Epidermal melanocyte (primary cell): ENCODE results near the gene GRPEL2.

Experiments
- DNase-seq: peaks from one replicate; pipeline ENCODE4 v3.0.0; 2011; ENCODE audit warnings: low spot score; ENCODE audit not compliant: insufficient read length

The GRPEL2 gene

DNA sequence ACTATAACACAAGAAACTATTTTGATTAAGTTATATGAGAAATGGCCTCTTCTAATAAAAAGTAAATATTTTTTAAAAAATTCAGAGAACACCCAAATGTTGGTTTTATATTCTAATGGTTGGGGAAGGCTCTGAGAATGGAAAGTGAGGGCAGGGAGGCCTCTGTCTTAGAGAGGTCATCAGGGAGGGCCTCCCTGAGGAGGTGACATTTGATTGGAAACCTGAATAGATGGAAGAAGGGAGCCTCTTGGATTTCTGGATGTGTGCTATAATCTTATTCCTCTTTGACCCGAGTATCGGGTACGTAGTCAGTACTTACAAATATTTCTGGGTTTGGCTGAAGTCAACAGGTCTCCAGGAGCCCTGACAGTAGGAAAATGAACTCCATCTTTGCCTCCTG lies 26.1 kb upstream of the GRPEL2 start:
- no peak for DNase-seq

DNA sequence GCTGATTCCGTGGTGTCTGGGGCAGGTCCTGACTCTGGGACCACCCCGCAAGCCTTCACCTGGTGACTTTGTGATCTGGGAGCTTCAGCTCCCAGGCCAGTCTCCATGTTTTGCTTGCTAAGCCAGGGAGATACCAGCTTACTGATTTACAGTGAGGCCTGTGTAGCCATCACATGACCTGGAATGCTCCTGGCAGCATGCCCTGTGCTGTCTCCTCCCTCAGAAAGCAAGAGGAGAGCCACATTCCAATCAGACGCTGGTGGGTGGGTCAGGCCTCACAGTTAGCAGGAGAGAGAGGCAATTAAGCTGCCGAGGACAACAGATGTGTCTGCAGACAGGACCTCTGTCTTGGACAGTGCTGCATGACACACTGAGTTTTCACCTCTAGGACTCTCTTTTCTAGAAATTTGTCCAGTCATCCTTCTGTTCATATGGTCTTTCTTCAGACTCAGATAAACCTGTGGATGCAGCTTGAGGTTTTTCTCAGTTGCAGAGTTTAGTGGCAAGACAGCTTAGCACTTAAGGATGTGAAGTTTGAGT lies 24.4 kb upstream of the GRPEL2 start:
- peak; percentile 81 for DNase-seq

DNA sequence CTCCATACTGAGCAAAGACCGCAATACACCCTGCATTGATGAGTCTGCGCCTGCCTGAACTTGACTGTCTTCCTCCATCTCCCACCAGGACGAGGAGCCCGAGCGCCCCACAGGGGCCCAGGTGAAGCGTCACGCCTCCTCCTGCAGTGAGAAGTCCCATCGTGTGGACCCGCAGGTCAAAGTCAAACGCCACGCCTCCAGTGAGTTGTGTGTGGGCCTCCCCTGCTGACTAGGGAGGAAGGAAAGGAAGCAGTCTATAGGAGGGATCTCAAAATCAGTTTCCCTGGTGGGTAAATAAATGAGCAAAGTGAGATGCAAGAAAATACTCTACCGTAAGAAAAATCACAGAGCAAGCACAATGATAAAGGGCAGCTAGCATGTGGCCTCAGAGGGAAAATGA lies 22.8 kb upstream of the GRPEL2 start:
- no peak for DNase-seq

GRCh38 chr5:149323210-149323609 lies 22.1 kb upstream of the GRPEL2 start:
- DNase-seq: no peak

GRCh38 chr5:149323621-149324205 lies 21.6 kb upstream of the GRPEL2 start:
- DNase-seq: no peak

DNA sequence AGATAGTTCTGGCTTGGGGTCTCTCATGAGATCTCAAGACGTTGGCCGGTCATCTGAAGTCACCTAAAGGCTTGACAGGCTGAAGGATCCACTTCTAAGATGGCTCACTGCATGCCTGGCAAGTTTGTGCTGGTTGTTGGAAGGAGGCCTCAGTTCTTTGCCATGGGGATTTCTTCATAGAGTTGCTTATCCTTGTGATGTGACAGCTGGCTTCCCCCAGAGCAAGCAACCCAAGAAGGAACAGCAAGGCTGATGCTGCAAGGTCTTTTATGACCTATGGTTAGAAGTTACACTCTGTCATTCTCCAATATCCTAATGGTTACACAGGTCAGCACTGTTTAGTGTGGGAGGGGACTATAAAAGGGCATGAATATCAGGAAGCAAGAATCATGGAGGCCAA lies 20.7 kb upstream of the GRPEL2 start:
- no peak for DNase-seq

GRCh38 chr5:149325166-149325735 lies 20.0 kb upstream of the GRPEL2 start:
- peak; percentile 39 for DNase-seq

DNA sequence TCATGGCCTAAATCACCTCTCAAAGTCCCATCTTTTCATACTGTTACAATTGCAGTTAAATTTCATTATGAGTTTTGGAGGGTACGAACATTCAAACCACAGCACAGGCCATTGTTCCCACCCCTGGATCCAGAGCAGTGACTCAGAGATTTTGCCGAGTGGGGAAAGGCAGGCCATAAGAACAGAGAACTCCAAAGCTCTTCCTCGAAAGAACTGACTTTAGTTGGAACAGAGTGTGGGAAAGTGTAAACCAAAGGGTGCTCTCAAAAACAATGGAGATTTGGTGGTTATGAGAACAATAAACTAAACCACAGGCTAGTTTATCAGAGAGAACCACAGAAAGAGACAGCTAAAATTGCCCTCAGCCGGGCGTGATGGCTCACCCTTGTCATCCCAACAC lies 19.4 kb upstream of the GRPEL2 start:
- no peak for DNase-seq

- DNase-seq: no peak
These were observed 18.7 kb upstream of the GRPEL2 start for GRCh38 chr5:149326611-149327010.

DNA sequence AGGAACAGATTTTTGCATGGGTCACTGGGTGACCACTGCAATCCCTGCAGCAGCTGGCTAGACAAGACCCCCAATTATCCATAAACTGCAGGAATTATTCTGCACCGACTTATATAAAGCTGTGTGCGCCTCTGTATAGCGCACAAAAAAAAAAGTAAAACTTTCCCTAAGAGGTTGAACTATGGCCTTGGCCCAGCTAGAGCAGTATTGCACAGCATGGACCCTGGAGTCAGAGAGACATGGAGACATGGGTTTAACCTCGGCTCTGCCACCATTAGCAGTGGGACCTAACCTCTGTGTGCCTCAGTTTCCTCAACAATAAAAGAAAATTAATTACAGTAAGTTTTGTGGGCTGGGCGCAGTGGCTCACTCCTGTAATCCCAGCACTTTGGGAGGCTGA lies 17.1 kb upstream of the GRPEL2 start:
- DNase-seq: no peak

DNA sequence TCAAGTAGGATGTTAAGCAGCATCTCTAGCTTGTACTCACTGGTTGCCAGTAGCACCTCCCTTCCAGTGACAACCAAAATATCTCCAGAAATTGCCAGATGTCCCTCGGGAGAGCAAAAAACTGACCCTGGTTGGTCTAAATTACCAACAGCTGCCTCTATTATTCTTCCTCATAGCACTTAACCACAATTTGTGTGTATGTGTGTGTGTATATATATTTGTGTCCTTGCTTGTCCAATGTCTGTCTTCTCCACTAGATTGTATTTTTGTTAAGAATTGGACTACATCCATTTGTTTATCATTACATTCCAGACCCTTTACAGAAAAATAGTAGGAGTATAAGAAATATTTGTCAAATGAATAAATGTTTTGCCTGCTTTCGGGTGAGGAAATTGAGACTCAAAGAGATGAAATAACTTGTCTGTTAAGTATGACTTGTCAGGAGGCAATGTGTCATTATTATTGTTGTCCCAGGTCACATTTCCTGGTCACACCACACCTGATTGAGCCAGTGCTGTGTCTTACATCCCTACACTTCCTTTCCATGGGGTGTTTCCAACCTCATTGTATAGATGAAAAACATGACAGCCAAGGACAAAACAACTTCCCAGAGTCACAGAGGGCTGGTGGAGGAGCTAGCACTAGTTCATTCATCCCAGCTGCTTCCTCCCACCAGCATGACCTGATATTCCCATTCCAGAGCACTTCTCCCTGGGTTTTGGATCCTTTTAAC lies 11.4 kb upstream of the GRPEL2 start:
- DNase-seq: no peak

DNA sequence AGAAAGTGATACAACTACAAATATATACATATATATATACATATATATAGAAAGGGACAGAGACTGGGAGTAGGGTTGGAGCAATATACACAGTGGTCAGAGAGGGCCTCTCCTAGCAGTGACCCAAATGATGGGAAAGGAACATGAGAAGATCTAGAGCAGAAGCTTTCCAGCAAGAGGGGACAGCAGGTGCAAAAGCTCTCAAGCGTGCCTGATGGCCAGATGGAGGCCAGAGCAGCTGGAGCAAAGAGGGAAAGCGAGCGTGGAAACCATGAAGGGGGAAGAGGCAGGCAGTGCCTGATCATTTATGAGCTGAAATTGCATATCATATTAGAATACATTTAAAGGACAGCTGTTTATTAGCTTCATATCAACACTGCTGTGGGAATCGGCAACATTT lies 7.6 kb upstream of the GRPEL2 start:
- no peak for DNase-seq

DNA sequence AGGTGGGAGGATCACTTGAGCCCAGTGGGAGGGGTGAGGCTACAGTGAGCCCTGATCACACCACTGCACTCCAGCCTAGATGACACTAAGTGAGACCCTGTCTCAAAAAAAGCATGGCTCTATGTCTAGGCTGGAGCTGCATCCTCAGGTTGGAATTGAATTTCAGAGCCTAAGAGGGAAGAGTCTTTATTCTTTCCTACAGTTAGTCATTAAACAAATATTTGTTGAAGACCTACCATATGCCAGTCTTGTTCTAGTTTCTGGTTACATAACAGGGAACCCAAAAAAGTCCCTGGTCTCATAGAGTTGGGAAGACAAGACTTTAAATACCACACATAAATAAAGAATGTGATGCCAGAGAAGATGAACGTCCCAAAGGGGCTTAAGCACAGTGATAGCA lies 6.9 kb upstream of the GRPEL2 start:
- no peak for DNase-seq

- DNase-seq: no peak
These were observed 4.4 kb upstream of the GRPEL2 start for GRCh38 chr5:149340920-149341319.

- DNase-seq: no peak
These were observed 3.4 kb upstream of the GRPEL2 start for GRCh38 chr5:149341876-149342275.

DNA sequence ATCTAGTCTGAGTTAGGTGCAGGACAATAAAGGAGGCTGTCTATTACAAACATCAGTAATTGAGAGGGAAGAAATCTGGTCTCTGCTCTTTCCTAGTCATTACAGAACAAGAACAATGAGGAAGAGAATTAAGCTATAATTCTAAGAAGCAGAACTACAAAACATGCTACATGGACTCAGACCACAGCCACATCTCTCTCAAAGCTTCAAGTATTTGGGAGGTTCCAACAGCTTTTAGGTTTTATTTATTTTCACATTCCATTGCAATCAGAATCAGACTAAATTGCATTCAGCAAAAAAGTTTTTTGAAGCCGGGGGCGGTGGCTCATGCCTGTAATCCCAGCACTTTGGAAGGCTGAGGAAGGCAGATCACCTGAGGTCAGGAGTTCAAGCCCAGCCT lies 1.1 kb upstream of the GRPEL2 start:
- DNase-seq: no peak

- DNase-seq: no peak
These were observed 558 bp downstream of the GRPEL2 start for GRCh38 chr5:149345892-149346222.

- DNase-seq: no peak
These were observed 3.2 kb downstream of the GRPEL2 start for GRCh38 chr5:149348518-149348917.

- DNase-seq: no peak
These were observed 4.1 kb downstream of the GRPEL2 start for GRCh38 chr5:149349382-149349781.

DNA sequence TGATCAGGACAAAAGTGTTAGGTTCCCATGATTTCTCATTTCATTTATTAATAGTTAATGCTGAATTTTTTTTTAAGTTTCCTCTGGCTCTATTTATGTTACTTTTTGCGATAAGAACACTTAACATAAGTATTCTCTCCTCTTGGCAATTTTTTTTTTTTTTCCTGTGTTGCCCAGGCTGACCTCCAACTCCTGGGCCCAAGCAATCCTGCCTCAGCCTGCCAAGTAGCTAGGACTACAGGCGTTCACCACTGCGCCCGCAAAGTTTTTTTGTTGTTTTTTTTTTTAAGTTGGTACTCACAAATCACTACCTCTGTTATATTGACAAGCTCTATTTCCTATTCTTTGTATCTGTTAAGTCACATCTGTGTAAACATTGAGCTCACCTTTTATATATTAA lies 6.9 kb downstream of the GRPEL2 start:
- no peak for DNase-seq

DNA sequence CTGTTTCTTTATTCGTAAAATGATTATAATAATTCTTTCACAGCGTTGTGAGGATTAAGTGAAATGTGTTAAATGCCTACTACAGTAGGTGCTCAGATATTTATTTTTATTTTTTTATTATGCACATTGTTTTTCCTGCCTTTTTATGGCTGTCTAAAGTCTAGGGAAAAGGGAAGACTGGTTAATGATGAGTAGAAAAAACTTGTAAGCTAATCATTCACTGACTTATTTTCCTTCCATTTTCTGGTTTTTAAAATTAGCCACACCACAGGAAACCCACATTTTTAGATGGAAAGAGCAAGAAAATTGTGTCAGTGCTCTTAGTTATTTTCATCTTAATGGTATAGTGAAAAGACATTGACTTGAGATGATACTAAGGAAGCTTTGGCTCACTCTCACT lies 8.6 kb downstream of the GRPEL2 start:
- DNase-seq: no peak

DNA sequence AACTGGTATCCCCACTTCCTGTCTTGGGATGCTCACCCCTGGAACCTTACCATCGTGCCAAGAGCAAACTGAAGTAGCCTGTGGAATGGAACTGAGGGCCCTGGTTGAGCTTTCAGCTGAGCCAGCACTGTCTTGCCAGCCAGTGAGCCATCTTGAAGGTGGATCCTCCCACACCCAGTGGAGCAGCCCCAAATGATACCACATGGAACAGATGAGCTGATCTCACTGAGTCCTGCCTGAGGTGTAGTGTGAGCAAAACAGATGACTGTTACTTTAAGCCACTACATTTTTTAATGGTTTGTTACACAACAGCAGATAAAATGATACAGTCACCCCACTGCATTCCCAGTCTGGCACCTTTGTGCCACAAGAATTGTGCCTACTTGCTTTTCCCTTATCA lies 10.4 kb downstream of the GRPEL2 start:
- DNase-seq: no peak

- DNase-seq: no peak
These were observed 11.1 kb downstream of the GRPEL2 start for GRCh38 chr5:149356391-149356790.
